SK-N-SH treated with all-trans-retinoic acid at 6 μM for 48 hours (cell line): ENCODE data around the gene GON4L.

Experiments
- ATAC-seq: fragments of 200-7000 bp; cut with Tn5 transposase; 3 replicates; pipeline ENCODE4 v1.9.1; 2020; ENCODE audit warnings: mild to moderate bottlenecking, moderate library complexity
- ARNTL ChIP-seq: fragments of 450-650 bp; formaldehyde crosslinking; IDR thresholded peaks from 2 replicates; pipeline ENCODE4 v1.5.0; 2020; ENCODE audit warnings: low read depth, mild to moderate bottlenecking, moderate library complexity, borderline replicate concordance
- BACH2 ChIP-seq: fragments of 250-450 bp; sonication (Bioruptor Pico); IDR thresholded peaks from 2 replicates; pipeline ENCODE4 v1.9.0; 2021; ENCODE audit warnings: mild to moderate bottlenecking, borderline replicate concordance
- CSDC2 ChIP-seq: fragments of 250-450 bp; sonication (Bioruptor Pico); IDR thresholded peaks from 2 replicates; pipeline ENCODE4 v1.5.0; 2020; ENCODE audit warnings: mild to moderate bottlenecking, moderate library complexity
- GLIS3 ChIP-seq: fragments of 250-450 bp; sonication (Bioruptor Pico); IDR thresholded peaks from 2 replicates; pipeline ENCODE4 v1.5.0; 2020; ENCODE audit warnings: mild to moderate bottlenecking, moderate library complexity
- ISL1 ChIP-seq: fragments of 250-450 bp; sonication (Bioruptor Pico); IDR thresholded peaks from 2 replicates; pipeline ENCODE4 v2.1.2; 2022; ENCODE audit warnings: mild to moderate bottlenecking, moderate library complexity
- OSR1 ChIP-seq: fragments of 250-450 bp; sonication (Bioruptor Pico); IDR thresholded peaks from 2 replicates; pipeline ENCODE4 v1.8.0; 2022; ENCODE audit warnings: moderate library complexity, mild to moderate bottlenecking, inconsistent platforms
- PPARA ChIP-seq: fragments of 250-450 bp; sonication (Bioruptor Pico); IDR thresholded peaks from 2 replicates; pipeline ENCODE4 v1.5.0; 2020; ENCODE audit warnings: mild to moderate bottlenecking, borderline replicate concordance
- RARB ChIP-seq: fragments of 250-450 bp; sonication (Bioruptor Pico); IDR thresholded peaks from 2 replicates; pipeline ENCODE4 v1.8.0; 2021; ENCODE audit warnings: mild to moderate bottlenecking, moderate library complexity
- SNAI2 ChIP-seq: fragments of 250-450 bp; sonication (Bioruptor Pico); IDR thresholded peaks from 2 replicates; pipeline ENCODE4 v1.5.0; 2020; ENCODE audit warnings: mild to moderate bottlenecking, moderate library complexity
- TCF4 ChIP-seq: fragments of 250-450 bp; sonication (Bioruptor Pico); IDR thresholded peaks from 2 replicates; pipeline ENCODE4 v1.8.0; 2021; ENCODE audit warnings: mild to moderate bottlenecking, moderate library complexity, borderline replicate concordance
- TSHZ2 ChIP-seq: fragments of 250-450 bp; sonication (Bioruptor Pico); IDR thresholded peaks from 2 replicates; pipeline ENCODE4 v1.5.0; 2020; ENCODE audit warnings: mild to moderate bottlenecking, moderate library complexity
- ZC3H10 ChIP-seq: fragments of 250-450 bp; sonication (Bioruptor Pico); IDR thresholded peaks from 2 replicates; pipeline ENCODE4 v1.5.1; 2021; ENCODE audit warnings: mild to moderate bottlenecking, moderate library complexity
- ZFP3 ChIP-seq: fragments of 250-450 bp; sonication (Bioruptor Pico); IDR thresholded peaks from 2 replicates; pipeline ENCODE4 v1.5.0; 2020; ENCODE audit warnings: mild to moderate bottlenecking, moderate library complexity
- ZFP30 ChIP-seq: fragments of 450-650 bp; formaldehyde crosslinking; IDR thresholded peaks from 2 replicates; pipeline ENCODE4 v1.5.0; 2022; ENCODE audit warnings: mild to moderate bottlenecking, moderate library complexity
- ZNF565 ChIP-seq: fragments of 450-650 bp; formaldehyde crosslinking; conservative IDR thresholded peaks from 2 replicates; pipeline ENCODE4 v1.5.0; 2020; ENCODE audit warnings: low read depth, mild to moderate bottlenecking, moderate library complexity
- ZNF70 ChIP-seq: fragments of 450-650 bp; formaldehyde crosslinking; IDR thresholded peaks from 2 replicates; pipeline ENCODE4 v1.5.0; 2020; ENCODE audit warnings: mild to moderate bottlenecking, moderate library complexity
- TF ChIP-seq, protein P1 (sequence below): fragments of 250-450 bp; sonication (Bioruptor Pico); IDR thresholded peaks from 2 replicates; pipeline ENCODE4 v1.8.0; 2021; ENCODE audit warnings: low read depth, mild to moderate bottlenecking, moderate library complexity, borderline replicate concordance
- TF ChIP-seq, protein P2 (sequence below): fragments of 250-450 bp; sonication (Bioruptor Pico); IDR thresholded peaks from 2 replicates; pipeline ENCODE4 v1.5.1; 2021; ENCODE audit warnings: mild to moderate bottlenecking, moderate library complexity

Gene GON4L

DNA sequence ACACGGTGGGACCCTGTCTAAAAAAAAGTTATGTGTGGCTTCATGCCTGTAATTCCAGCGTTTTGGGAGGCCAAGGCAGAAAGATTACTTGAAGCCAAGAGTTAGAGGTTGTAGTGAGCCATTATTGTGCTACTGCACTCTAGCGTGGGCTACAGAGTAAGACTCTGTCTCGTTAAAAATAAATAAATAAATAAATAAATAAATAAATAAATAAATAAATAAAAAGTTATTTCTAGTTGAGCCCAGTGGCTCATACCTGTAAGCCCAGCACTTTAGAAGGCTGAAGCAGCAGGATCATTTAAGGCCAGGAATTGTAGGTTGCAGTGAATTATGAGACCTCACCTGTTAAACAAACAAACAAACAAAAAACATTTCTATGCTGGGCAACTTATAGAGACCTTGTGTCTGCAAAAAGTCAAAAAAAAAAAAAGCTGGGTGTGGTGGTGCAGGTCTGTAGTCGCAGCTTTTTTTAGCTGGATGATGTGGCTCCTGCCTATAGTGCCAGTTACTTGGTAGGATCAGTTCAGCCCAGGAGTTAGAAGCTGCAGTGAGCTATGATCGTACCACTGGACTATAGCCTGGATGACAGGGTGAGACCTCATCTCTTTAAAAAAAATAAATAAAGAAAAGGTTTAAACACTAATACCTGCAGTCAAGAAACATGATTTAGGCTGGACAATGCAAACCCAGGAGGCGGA lies 25.6 kb downstream of the GON4L start (continued):
- TF ChIP-seq TSHZ2 (CRISPR knock-in tag) (no peak), ZNF70 (CRISPR knock-in tag) (no peak), CSDC2 (CRISPR knock-in tag) (no peak), PPARA (CRISPR knock-in tag) (no peak), BACH2 (CRISPR knock-in tag) (no peak), OSR1 (no peak), ZC3H10 (no peak), ZFP30 (CRISPR knock-in tag) (no peak), ZFP3 (CRISPR knock-in tag) (no peak)
- TF ChIP-seq, protein P1, sequence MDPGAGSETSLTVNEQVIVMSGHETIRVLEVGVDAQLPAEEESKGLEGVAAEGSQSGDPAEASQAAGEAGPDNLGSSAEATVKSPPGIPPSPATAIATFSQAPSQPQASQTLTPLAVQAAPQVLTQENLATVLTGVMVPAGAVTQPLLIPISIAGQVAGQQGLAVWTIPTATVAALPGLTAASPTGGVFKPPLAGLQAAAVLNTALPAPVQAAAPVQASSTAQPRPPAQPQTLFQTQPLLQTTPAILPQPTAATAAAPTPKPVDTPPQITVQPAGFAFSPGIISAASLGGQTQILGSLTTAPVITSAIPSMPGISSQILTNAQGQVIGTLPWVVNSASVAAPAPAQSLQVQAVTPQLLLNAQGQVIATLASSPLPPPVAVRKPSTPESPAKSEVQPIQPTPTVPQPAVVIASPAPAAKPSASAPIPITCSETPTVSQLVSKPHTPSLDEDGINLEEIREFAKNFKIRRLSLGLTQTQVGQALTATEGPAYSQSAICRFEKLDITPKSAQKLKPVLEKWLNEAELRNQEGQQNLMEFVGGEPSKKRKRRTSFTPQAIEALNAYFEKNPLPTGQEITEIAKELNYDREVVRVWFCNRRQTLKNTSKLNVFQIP (CRISPR knock-in tag) = no peak

DNA sequence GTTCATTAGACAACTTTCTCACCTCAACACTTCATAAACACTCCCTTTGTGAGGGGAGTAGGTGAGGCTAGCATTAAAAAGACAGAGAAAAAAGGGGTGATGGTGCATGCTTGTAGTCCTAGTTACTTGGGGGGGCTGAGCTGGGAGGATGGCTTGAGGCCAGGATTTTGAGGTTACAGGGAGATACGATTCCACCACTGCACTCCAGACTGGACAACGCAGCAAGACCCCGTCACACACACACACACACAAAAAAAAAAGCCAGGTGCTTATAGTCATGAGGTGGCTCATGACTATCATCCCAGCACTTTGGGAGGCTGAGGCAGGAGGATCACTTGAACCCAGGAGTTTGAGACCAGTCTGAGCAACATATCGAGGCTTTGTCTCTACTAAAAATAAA lies 29.6 kb downstream of the GON4L start:
- no peak for ATAC-seq
- no peak for TF ChIP-seq PPARA (CRISPR knock-in tag)
- no peak for TF ChIP-seq ARNTL (CRISPR knock-in tag)
- no peak for TF ChIP-seq ZNF70 (CRISPR knock-in tag)
- TF ChIP-seq ZNF565 = no peak

- ATAC-seq = no peak
- TF ChIP-seq ZNF565 (no peak), RARB (no peak), SNAI2 (CRISPR knock-in tag) (no peak), TCF4 (no peak), BACH2 (CRISPR knock-in tag) (no peak), CSDC2 (CRISPR knock-in tag) (no peak), ZFP30 (CRISPR knock-in tag) (no peak)
These were observed 40.7 kb downstream of the GON4L start for GRCh38 chr1:155816351-155816750.

DNA sequence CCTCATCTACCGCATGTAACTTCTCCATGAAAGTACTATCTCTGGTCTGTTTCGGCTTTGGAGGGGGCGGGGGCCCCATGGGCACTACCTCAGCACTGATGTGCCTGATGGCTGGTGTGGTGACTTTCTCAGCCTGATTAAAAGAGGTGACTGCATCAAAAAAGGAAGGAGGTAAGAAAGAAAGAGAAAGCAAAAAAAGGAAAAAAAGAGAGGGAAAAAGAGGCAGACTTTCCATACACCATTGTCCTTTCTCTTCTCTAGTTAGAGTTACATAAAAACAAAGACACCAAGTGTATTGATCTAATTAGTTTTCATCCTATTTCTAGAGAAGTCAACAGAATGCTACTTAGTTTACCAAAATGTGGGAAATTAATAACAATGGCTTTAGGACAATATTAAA lies 43.3 kb downstream of the GON4L start:
- no peak for ATAC-seq
- TF ChIP-seq, protein P2, sequence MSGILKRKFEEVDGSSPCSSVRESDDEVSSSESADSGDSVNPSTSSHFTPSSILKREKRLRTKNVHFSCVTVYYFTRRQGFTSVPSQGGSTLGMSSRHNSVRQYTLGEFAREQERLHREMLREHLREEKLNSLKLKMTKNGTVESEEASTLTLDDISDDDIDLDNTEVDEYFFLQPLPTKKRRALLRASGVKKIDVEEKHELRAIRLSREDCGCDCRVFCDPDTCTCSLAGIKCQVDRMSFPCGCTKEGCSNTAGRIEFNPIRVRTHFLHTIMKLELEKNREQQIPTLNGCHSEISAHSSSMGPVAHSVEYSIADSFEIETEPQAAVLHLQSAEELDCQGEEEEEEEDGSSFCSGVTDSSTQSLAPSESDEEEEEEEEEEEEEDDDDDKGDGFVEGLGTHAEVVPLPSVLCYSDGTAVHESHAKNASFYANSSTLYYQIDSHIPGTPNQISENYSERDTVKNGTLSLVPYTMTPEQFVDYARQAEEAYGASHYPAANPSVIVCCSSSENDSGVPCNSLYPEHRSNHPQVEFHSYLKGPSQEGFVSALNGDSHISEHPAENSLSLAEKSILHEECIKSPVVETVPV (CRISPR knock-in tag) = no peak
- TF ChIP-seq TSHZ2 (CRISPR knock-in tag) (no peak), TCF4 (no peak), ZFP30 (CRISPR knock-in tag) (no peak), ARNTL (CRISPR knock-in tag) (no peak), GLIS3 (CRISPR knock-in tag) (no peak), ZNF70 (CRISPR knock-in tag) (no peak), ISL1 (CRISPR knock-in tag) (no peak)
